MM.1S (cell line): Measurements from ENCODE around the gene GPR176.

ENCODE experiments used
- DNase-seq: peaks from one replicate; pipeline ENCODE4 v3.0.0-alpha.2; 2015
- H2AFZ ChIP-seq: fragments of 300-600 bp; sonication (generic); 2 replicates; pipeline ENCODE4 v1.6.0; 2016; ENCODE audit warnings: antibody characterized with exemption, low read length
- H3F3A ChIP-seq: fragments of 300-600 bp; sonication (generic); 2 replicates; pipeline ENCODE4 v1.6.1; 2016; ENCODE audit warnings: mild to moderate bottlenecking, antibody characterized with exemption, low read length, moderate library complexity, mixed read lengths; ENCODE audit not compliant: insufficient read depth
- H3K27ac ChIP-seq: fragments of 300-600 bp; sonication (generic); 2 replicates; pipeline ENCODE4 v1.5.1; 2016; ENCODE audit warnings: mild to moderate bottlenecking, low read length
- H3K27me3 ChIP-seq: fragments of 300-600 bp; sonication (generic); replicated peaks from 2 replicates; pipeline ENCODE4 v1.6.0; 2016; ENCODE audit warnings: low read length; ENCODE audit not compliant: insufficient read depth
- H3K36me3 ChIP-seq: fragments of 300-600 bp; sonication (generic); replicated peaks from 2 replicates; pipeline ENCODE4 v1.6.1; 2016; ENCODE audit warnings: mild to moderate bottlenecking, low read length, mixed read lengths; ENCODE audit not compliant: insufficient read depth
- H3K4me1 ChIP-seq: fragments of 300-600 bp; sonication (generic); 2 replicates; pipeline ENCODE4 v1.6.1; 2016; ENCODE audit warnings: low read length, mixed read lengths
- H3K4me2 ChIP-seq: fragments of 300-600 bp; sonication (generic); 2 replicates; pipeline ENCODE4 v1.6.0; 2016; ENCODE audit warnings: low read depth, low read length
- H3K4me3 ChIP-seq: fragments of 300-600 bp; sonication (generic); 2 replicates; pipeline ENCODE4 v1.5.1; 2016; ENCODE audit warnings: low read length, mixed read lengths
- H3K79me2 ChIP-seq: fragments of 300-600 bp; sonication (generic); 2 replicates; pipeline ENCODE4 v1.6.1; 2016; ENCODE audit warnings: mixed run types, low read length, mixed read lengths
- H3K9ac ChIP-seq: fragments of 300-600 bp; sonication (generic); 2 replicates; pipeline ENCODE4 v1.6.1; 2016; ENCODE audit warnings: low read length, mixed read lengths
- H3K9me2 ChIP-seq: fragments of 300-600 bp; sonication (generic); replicated peaks from 2 replicates; pipeline ENCODE4 v1.6.1; 2016; ENCODE audit warnings: mild to moderate bottlenecking, low read length, mixed read lengths; ENCODE audit not compliant: insufficient read depth
- H3K9me3 ChIP-seq: fragments of 300-600 bp; sonication (generic); replicated peaks from 2 replicates; pipeline ENCODE4 v1.6.1; 2016; ENCODE audit warnings: mild to moderate bottlenecking, low read length, mixed read lengths; ENCODE audit not compliant: insufficient read depth
- H4K20me1 ChIP-seq: fragments of 300-600 bp; sonication (generic); 2 replicates; pipeline ENCODE4 v1.6.1; 2016; ENCODE audit warnings: mild to moderate bottlenecking, low read length, moderate library complexity, mixed read lengths; ENCODE audit not compliant: insufficient read depth
- CTCF ChIP-seq: fragments of 300-600 bp; sonication (generic); IDR thresholded peaks from 2 replicates; pipeline ENCODE4 v1.5.1; 2016; ENCODE audit warnings: antibody characterized with exemption, low read length, mixed read lengths
- EZH2 ChIP-seq: fragments of 300-600 bp; sonication (generic); optimal IDR thresholded peaks from 2 replicates; pipeline ENCODE3; 2017; ENCODE audit warnings: low read depth, mild to moderate bottlenecking, antibody characterized with exemption, low read length, mixed read lengths
- EZH2phosphoT487 ChIP-seq: fragments of 300-600 bp; sonication (generic); IDR thresholded peaks from 2 replicates; pipeline ENCODE4 v1.6.1; 2018; ENCODE audit warnings: antibody characterized with exemption, low read length

The GPR176 gene

DNA sequence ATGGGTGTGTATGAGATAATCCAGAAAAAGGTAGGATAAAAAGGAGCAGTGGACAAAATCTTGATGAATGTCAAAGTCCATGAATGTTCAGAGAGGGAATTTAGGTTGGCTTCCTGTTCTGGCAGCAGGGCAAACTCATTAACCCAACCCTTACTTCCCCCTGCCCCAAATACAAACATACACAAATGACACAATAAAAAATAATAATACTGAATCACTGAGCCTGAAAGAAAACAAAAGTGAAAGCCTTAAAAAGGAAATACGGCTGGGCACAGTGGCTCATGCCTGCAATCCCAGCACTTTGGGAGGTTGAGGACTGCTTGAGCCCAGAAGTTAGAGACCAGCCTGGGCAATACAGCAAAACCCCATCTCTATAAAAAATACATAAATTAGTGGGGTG is 62.9 kb downstream of the GPR176 start:
- no peak overlapping the region for H2AFZ ChIP-seq
- no peaks in the 10 kb centered on the region for H4K20me1 ChIP-seq
- H3K9me3 ChIP-seq, result no peaks in the 10 kb centered on the region
- H3K4me3 ChIP-seq, result no peak overlapping the region
- no peak overlapping the region for H3K27ac ChIP-seq
- no peaks in the 10 kb centered on the region for H3F3A ChIP-seq
- no peaks in the 10 kb centered on the region for H3K27me3 ChIP-seq
- H3K4me2 ChIP-seq, result no peak overlapping the region
- no peaks in the 10 kb centered on the region for H3K79me2 ChIP-seq
- H3K4me1 ChIP-seq, result 0 out of 2 replicates have a peak, but pooled peaks cover 10% of the 10 kb centered on the region
- TF ChIP-seq CTCF (no peak), EZH2 (no peak), EZH2phosphoT487 (no peak)
- H3K9me2 ChIP-seq, result no peaks in the 10 kb centered on the region
- H3K9ac ChIP-seq, result no peak overlapping the region
- DNase-seq, result no peak
- H3K36me3 ChIP-seq, result no peaks in the 10 kb centered on the region

- Histone ChIP-seq H3K27me3 (no peaks in the 10 kb centered on the region), H3K79me2 (no peaks in the 10 kb centered on the region), H3K36me3 (no peaks in the 10 kb centered on the region), H3K9me2 (no peaks in the 10 kb centered on the region), H3K9me3 (no peaks in the 10 kb centered on the region), H3K9ac (no peak overlapping the region), H4K20me1 (no peaks in the 10 kb centered on the region), H3K4me2 (no peak overlapping the region), H3K4me1 (0 out of 2 replicates have a peak, but pooled peaks cover 10% of the 10 kb centered on the region), H3F3A (no peaks in the 10 kb centered on the region), H3K27ac (no peak overlapping the region), H3K4me3 (no peak overlapping the region), H2AFZ (no peak overlapping the region)
- TF ChIP-seq CTCF, result no peak
- no peak for TF ChIP-seq EZH2phosphoT487
- TF ChIP-seq EZH2, result no peak
- no peak for DNase-seq
Measured at GRCh38 chr15:39856357-39856756, 63.7 kb downstream of the GPR176 start.

DNA sequence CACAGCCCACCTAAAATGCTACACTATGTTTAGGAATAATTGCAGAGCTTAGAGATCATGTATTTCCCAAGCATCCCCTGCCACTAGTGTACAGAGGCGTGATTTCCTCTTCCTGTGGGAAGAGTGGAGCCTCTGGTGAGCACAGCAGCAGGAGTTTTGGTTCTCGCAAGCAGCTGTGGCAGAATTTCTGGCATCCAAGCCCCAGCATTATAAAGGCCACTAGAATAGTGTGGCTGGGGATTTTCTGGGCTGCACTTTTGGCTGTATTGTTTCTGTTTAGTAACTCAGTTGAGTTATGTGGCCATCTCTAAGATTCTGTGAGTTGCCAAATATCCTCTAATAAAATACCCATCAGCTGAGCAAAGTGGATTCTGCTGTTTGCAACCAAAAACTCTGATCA is 64.7 kb downstream of the GPR176 start:
- DNase-seq, result no peak
- no peak overlapping the region for H3K9ac ChIP-seq
- H3K4me2 ChIP-seq, result no peak overlapping the region
- H3K27me3 ChIP-seq, result no peaks in the 10 kb centered on the region
- no peaks in the 10 kb centered on the region for H3K36me3 ChIP-seq
- no peaks in the 10 kb centered on the region for H3K9me2 ChIP-seq
- no peaks in the 10 kb centered on the region for H3F3A ChIP-seq
- H2AFZ ChIP-seq, result no peak overlapping the region
- H3K4me1 ChIP-seq, result 0 out of 2 replicates have a peak, but pooled peaks cover 7% of the 10 kb centered on the region
- H3K79me2 ChIP-seq, result no peaks in the 10 kb centered on the region
- no peak overlapping the region for H3K4me3 ChIP-seq
- H4K20me1 ChIP-seq, result no peaks in the 10 kb centered on the region
- no peak overlapping the region for H3K27ac ChIP-seq
- no peak for TF ChIP-seq EZH2
- no peak for TF ChIP-seq CTCF
- no peaks in the 10 kb centered on the region for H3K9me3 ChIP-seq

DNA sequence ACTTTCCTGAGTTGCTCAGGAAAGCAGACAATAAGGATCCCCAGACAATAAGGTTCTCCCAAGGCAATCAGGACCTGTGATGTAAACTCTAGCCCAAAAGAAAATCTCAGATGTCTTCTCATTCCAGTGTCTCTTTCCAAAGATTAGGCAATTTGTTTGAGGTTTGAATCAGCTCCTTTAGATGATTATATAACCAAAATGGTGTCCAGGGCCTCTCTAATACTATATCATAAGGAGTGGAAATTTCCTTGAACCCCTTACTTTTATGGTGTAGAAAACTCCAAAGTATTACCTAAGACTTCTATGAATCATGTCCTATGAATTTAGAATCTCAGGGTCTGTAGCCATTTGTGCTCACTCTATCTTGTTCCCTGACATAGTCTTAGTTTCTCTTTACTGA is 65.9 kb downstream of the GPR176 start:
- no peak overlapping the region for H3K27ac ChIP-seq
- H3K9me2 ChIP-seq, result no peaks in the 10 kb centered on the region
- no peaks in the 10 kb centered on the region for H3K27me3 ChIP-seq
- H3K4me2 ChIP-seq, result no peak overlapping the region
- no peaks in the 10 kb centered on the region for H3F3A ChIP-seq
- H3K4me1 ChIP-seq, result no peaks in the 10 kb centered on the region
- DNase-seq, result no peak
- H3K9ac ChIP-seq, result no peak overlapping the region
- no peaks in the 10 kb centered on the region for H4K20me1 ChIP-seq
- no peak overlapping the region for H3K4me3 ChIP-seq
- no peak for TF ChIP-seq EZH2phosphoT487
- no peak for TF ChIP-seq CTCF
- TF ChIP-seq EZH2, result no peak
- H2AFZ ChIP-seq, result no peak overlapping the region
- no peaks in the 10 kb centered on the region for H3K9me3 ChIP-seq
- no peaks in the 10 kb centered on the region for H3K79me2 ChIP-seq
- H3K36me3 ChIP-seq, result no peaks in the 10 kb centered on the region
